Measurements from ENCODE around the gene SPATA31C1. TPM values are rescaled to one million over a fixed set of nuclear protein-coding genes. Genes with fewer than 3 reads are reported as not detected.

SPATA31C1 gene
- total and polyA plus RNA-seq, 2 of the 8 experiments (the other 6 are each of a cell fraction or from before 2014, with no cell fraction given): 0.15 TPM; not detected in 1

DNA sequence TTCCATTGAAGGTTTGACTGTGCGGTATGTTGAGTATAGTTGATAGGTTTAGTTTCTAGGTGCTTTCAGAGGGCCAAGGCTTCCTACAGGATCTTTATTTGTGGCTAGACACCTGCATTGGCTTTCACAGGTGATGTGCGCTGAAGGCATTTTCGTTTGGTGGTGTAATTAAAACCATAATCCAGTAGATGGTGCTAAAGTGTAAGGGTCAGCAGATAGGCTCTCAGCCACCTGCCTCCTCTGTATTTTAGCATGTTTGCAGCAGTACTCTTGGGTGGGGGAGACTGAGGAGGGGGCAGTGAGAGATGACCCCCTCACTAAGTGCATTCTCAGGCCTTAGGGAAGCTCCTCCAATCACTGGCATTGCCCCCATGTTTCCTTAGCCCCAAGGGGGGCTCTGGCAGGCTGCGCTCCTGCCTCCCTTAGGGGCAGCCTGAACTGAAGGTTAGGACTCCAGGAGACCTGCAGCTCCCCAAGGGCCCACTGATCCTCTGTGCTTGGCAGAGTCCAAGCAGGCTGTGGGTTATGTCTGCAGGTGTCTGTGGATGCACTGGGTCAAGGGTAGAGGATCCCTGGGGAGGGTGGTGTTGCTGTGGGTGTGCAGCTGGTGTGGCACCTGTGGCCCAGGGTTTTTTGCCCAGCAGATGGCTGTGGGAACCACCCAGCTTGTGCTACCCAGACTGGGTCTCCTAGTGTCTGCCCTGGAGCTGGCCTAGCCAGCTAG, 33.2 kb downstream of the SPATA31C1 start:
- H2BK120ac ChIP-seq (replicated peaks; ENCODE audit: low read depth, low read length): no peak overlapping the region
- H3K14ac ChIP-seq (ENCODE audit: insufficient read length): no peak overlapping the region
- no peak overlapping the region for H2AFZ ChIP-seq (ENCODE audit: low read length)
- H3K4me2 ChIP-seq (ENCODE audit: insufficient read depth in 1 of 2, low read depth in 2 of 2, low read length in 2 of 2): no peak overlapping the region
- 47% methylated on average over 4 of the region's 4 CpGs; no CpG with 5 or more reads in 1 of the 2 experiments for WGBS, 2 experiments (ENCODE audit: extremely low coverage in 1 of 2, insufficient coverage in 1 of 2, insufficient read length in 1 of 2, insufficient replicate concordance in 2 of 2, low coverage in 1 of 2, low lambda C conversion rate in 2 of 2, missing lambda C conversion rate in 1 of 2)
- no peaks in the 10 kb centered on the region for H3K9me3 ChIP-seq (ENCODE audit: insufficient read depth in 2 of 2, low read depth in 1 of 2, low read length in 1 of 2)
- no peaks in the 10 kb centered on the region for H3K36me3 ChIP-seq (ENCODE audit: control insufficient read depth in 2 of 4, insufficient read depth in 4 of 4, low read length in 3 of 4)
- H2BK15ac ChIP-seq (ENCODE audit: low read length): no peak overlapping the region
- H4K5ac ChIP-seq (ENCODE audit: insufficient read length, low read depth, low read length): no peak overlapping the region
- no peaks in the 10 kb centered on the region for H3K79me2 ChIP-seq (ENCODE audit: control insufficient read depth in 1 of 2, insufficient read depth in 2 of 2, low read length in 2 of 2)
- no peaks in the 10 kb centered on the region for H4K20me1 ChIP-seq (replicated peaks in 1 of 2; ENCODE audit: control insufficient read depth in 1 of 2, insufficient read depth in 2 of 2, low read length in 2 of 2)
- H2AK5ac ChIP-seq (ENCODE audit: low read depth, low read length): no peak overlapping the region
- no peak overlapping the region for H3K23ac ChIP-seq (ENCODE audit: insufficient read length)
- DNase-seq (ENCODE audit: low read depth in 1 of 2, low spot score in 2 of 2) (peak in 1 of 2 experiments; percentile 57), FAIRE-seq (peak; percentile 97)
- H3K27ac ChIP-seq (ENCODE audit: low read depth, low read length): no peak overlapping the region
- H3K4me3 ChIP-seq (ENCODE audit: extremely low read depth in 1 of 4, insufficient read depth in 2 of 4, low read depth in 3 of 4, low read length in 4 of 4): no peak overlapping the region
- H2BK12ac ChIP-seq (ENCODE audit: low read depth, low read length): peak overlapping the region; percentile 70; the same call in 1 of the 2 replicates
- no peaks in the 10 kb centered on the region for H3K23me2 ChIP-seq (ENCODE audit: low read depth, low read length)
- H3K56ac ChIP-seq (replicated peaks; ENCODE audit: insufficient read length, low read depth, low read length): no peak overlapping the region
- no peak overlapping the region for H2BK5ac ChIP-seq (ENCODE audit: low read depth, low read length)
- H3K18ac ChIP-seq (ENCODE audit: extremely low read depth, low read length): no peak overlapping the region
- no peak overlapping the region for H2BK20ac ChIP-seq (ENCODE audit: low read length)
- H3K4me1 ChIP-seq (replicated peaks in 1 of 4; ENCODE audit: control insufficient read depth in 3 of 4, insufficient read depth in 4 of 4, low read length in 3 of 4): no peaks in the 10 kb centered on the region
- H3K79me1 ChIP-seq (ENCODE audit: low read depth, low read length): no peaks in the 10 kb centered on the region
- POLR2A ChIA-PET (ENCODE audit: partially characterized antibody): no interaction called here
- H3K4ac ChIP-seq (replicated peaks; ENCODE audit: insufficient read length, low read depth, low read length): peak overlapping the region; percentile 46
- no peak overlapping the region for H4K91ac ChIP-seq (replicated peaks; ENCODE audit: insufficient read length, low read length)
- peak overlapping the region; percentile 1; the same call in 1 of the 2 replicates for H4K8ac ChIP-seq (ENCODE audit: extremely low read depth, insufficient read depth, low read length)
- H3K9ac ChIP-seq (replicated peaks in 1 of 4; ENCODE audit: extremely low read depth in 1 of 4, low read depth in 3 of 4, low read length in 3 of 4): no peak overlapping the region
- CTCF ChIA-PET (ENCODE audit: partially characterized antibody): interaction anchor here (0.7 to 4.6 kb wide), 36 partner anchors 9 to 760 kb away, joined by 3 to 78 read pairs (median 4); partner anchors contain the start of gene CDK20
- H3K27me3 ChIP-seq (replicated peaks in 1 of 4; ENCODE audit: control insufficient read depth in 3 of 4, extremely low read depth in 1 of 4, insufficient read depth in 3 of 4, low read length in 3 of 4): no peaks in the 10 kb centered on the region; a peak in 1 of 7 replicates
